H1 (cell line): ENCODE measurements around the gene BEAN1. TPM values are rescaled to one million over a fixed set of nuclear protein-coding genes. Genes with fewer than 3 reads are reported as not detected.

Source experiments
- CTCF ChIA-PET: fragments of 300-600 bp; sonication (Branson Sonifier 250); formaldehyde crosslinking; loops from one replicate; lab custom pipeline; 2021; ENCODE audit not compliant: partially characterized antibody; lab: Charles Lee
- POLR2A ChIA-PET: fragments of 300-600 bp; sonication (Branson Sonifier 250); formaldehyde crosslinking; loops from one replicate; lab custom pipeline; 2021; ENCODE audit warnings: inconsistent platforms; ENCODE audit not compliant: partially characterized antibody; lab: Charles Lee
- DNase-seq, 2 experiments: peaks; one replicate each; pipeline versions ENCODE4 v3.0.0 to v3.0.0-alpha.2; 2010 to 2022; ENCODE audit warnings: low spot score in 2 of 2, low read depth in 1 of 2, mixed read lengths in 1 of 2
- FAIRE-seq: peaks from 2 replicates; lab custom pipeline; 2011; peaks lifted over from hg19 to GRCh38; lab: Jason Lieb, UNC
- H2AFZ ChIP-seq: 2 replicates; pipeline ENCODE4 v1.8.1; 2012; ENCODE audit warnings: low read length, inconsistent platforms
- H2AK5ac ChIP-seq: 2 replicates; pipeline ENCODE4 v1.6.1; 2013; ENCODE audit warnings: low read depth, low read length
- H2BK120ac ChIP-seq: replicated peaks from 2 replicates; pipeline ENCODE3; 2013; ENCODE audit warnings: low read depth, low read length, inconsistent platforms
- H2BK12ac ChIP-seq: 2 replicates; pipeline ENCODE4 v1.6.1; 2013; ENCODE audit warnings: low read depth, low read length
- H2BK15ac ChIP-seq: 2 replicates; pipeline ENCODE4 v1.6.1; 2013; ENCODE audit warnings: low read length
- H2BK20ac ChIP-seq: 2 replicates; pipeline ENCODE4 v1.6.1; 2013; ENCODE audit warnings: low read length
- H2BK5ac ChIP-seq: 2 replicates; pipeline ENCODE4 v1.6.1; 2013; ENCODE audit warnings: low read depth, low read length
- H3K14ac ChIP-seq: 2 replicates; pipeline ENCODE4 v1.6.1; 2013; ENCODE audit warnings: inconsistent platforms; ENCODE audit not compliant: insufficient read length
- H3K18ac ChIP-seq: 2 replicates; pipeline ENCODE4 v1.6.1; 2013; ENCODE audit warnings: low read length; ENCODE audit errors: extremely low read depth
- H3K23ac ChIP-seq: 2 replicates; pipeline ENCODE4 v1.6.1; 2013; ENCODE audit warnings: inconsistent platforms; ENCODE audit not compliant: insufficient read length
- H3K23me2 ChIP-seq: 2 replicates; pipeline ENCODE4 v1.6.1; 2013; ENCODE audit warnings: low read depth, low read length
- H3K27ac ChIP-seq: 2 replicates; pipeline ENCODE4 v1.6.1; 2011; ENCODE audit warnings: low read depth, low read length, inconsistent platforms
- H3K27me3 ChIP-seq, 4 experiments: replicated peaks in 1 of 4; 1 replicate in 1 of 4; 2 replicates in 3 of 4; pipeline versions ENCODE4 v1.6.1 to v1.8.1; 2011 to 2013; ENCODE audit warnings: low read length in 3 of 4, mild to moderate bottlenecking in 3 of 4, inconsistent platforms in 2 of 4, mixed read lengths in 2 of 4, moderate library complexity in 1 of 4; ENCODE audit not compliant: control insufficient read depth in 3 of 4, insufficient read depth in 3 of 4; ENCODE audit errors: extremely low read depth in 1 of 4
- H3K36me3 ChIP-seq, 4 experiments: 2 replicates each; pipeline versions ENCODE4 v1.6.1 to v1.8.1; 2011 to 2013; ENCODE audit warnings: mild to moderate bottlenecking in 4 of 4, low read length in 3 of 4, moderate library complexity in 2 of 4, control low read depth in 1 of 4, inconsistent platforms in 1 of 4; ENCODE audit not compliant: insufficient read depth in 4 of 4, control insufficient read depth in 2 of 4
- H3K4ac ChIP-seq: replicated peaks from 2 replicates; pipeline ENCODE3; 2013; ENCODE audit warnings: low read length, low read depth, mixed read lengths, inconsistent platforms; ENCODE audit not compliant: insufficient read length
- H3K4me1 ChIP-seq, 4 experiments: replicated peaks in 1 of 4; 1 replicate in 1 of 4; 2 replicates in 3 of 4; pipeline versions ENCODE4 v1.6.1 to v1.8.1; 2011 to 2013; ENCODE audit warnings: low read length in 3 of 4, inconsistent platforms in 2 of 4, mixed read lengths in 1 of 4; ENCODE audit not compliant: insufficient read depth in 4 of 4, control insufficient read depth in 3 of 4
- H3K4me2 ChIP-seq, 2 experiments: 2 replicates each; pipeline versions ENCODE4 v1.6.1 to v1.8.1; 2011 to 2013; ENCODE audit warnings: low read depth in 2 of 2, low read length in 2 of 2, control low read depth in 1 of 2, inconsistent platforms in 1 of 2, mild to moderate bottlenecking in 1 of 2; ENCODE audit not compliant: insufficient read depth in 1 of 2
- H3K4me3 ChIP-seq, 4 experiments: fragments of 200-600, 300-600 bp in 1 of 4; sonication (generic), shearing (Covaris generic), sonication (Bioruptor Twin) in 1 of 4; 2 replicates each; pipeline versions ENCODE4 v1.5.1 to v1.8.1; 2011 to 2016; ENCODE audit warnings: low read length in 4 of 4, low read depth in 3 of 4, control low read depth in 2 of 4, inconsistent platforms in 2 of 4, mild to moderate bottlenecking in 2 of 4, mixed read lengths in 1 of 4, moderate library complexity in 1 of 4; ENCODE audit not compliant: insufficient read depth in 2 of 4; ENCODE audit errors: extremely low read depth in 1 of 4
- H3K56ac ChIP-seq: replicated peaks from 2 replicates; pipeline ENCODE3; 2013; ENCODE audit warnings: low read depth, mild to moderate bottlenecking, mixed read lengths, low read length, inconsistent platforms; ENCODE audit not compliant: insufficient read length
- H3K79me1 ChIP-seq: 2 replicates; pipeline ENCODE4 v1.6.1; 2013; ENCODE audit warnings: low read depth, low read length, control low read depth
- H3K79me2 ChIP-seq, 2 experiments: 2 replicates each; pipeline versions ENCODE4 v1.6.1 to v1.8.1; 2012 to 2013; ENCODE audit warnings: low read length in 2 of 2, mild to moderate bottlenecking in 2 of 2, inconsistent platforms in 1 of 2; ENCODE audit not compliant: insufficient read depth in 2 of 2, control insufficient read depth in 1 of 2
- H3K9ac ChIP-seq, 4 experiments: replicated peaks in 1 of 4; 1 replicate in 1 of 4; 2 replicates in 3 of 4; pipeline versions ENCODE4 v1.6.1 to v1.8.1; 2011 to 2013; ENCODE audit warnings: low read depth in 3 of 4, low read length in 3 of 4, control low read depth in 2 of 4, mild to moderate bottlenecking in 2 of 4, moderate library complexity in 2 of 4, inconsistent platforms in 1 of 4; ENCODE audit errors: extremely low read depth in 1 of 4
- H3K9me3 ChIP-seq, 2 experiments: 2 replicates each; pipeline versions ENCODE4 v1.6.1 to v1.8.1; 2012 to 2013; ENCODE audit warnings: mild to moderate bottlenecking in 2 of 2, moderate library complexity in 2 of 2, control low read depth in 1 of 2, inconsistent platforms in 1 of 2, low read depth in 1 of 2, low read length in 1 of 2, mixed read lengths in 1 of 2; ENCODE audit not compliant: insufficient read depth in 2 of 2
- H4K20me1 ChIP-seq, 2 experiments: replicated peaks in 1 of 2; 2 replicates each; pipeline versions ENCODE3 to v1.8.1; 2011 to 2013; ENCODE audit warnings: inconsistent platforms in 2 of 2, low read length in 2 of 2, mild to moderate bottlenecking in 1 of 2; ENCODE audit not compliant: insufficient read depth in 2 of 2, control insufficient read depth in 1 of 2
- H4K5ac ChIP-seq: 2 replicates; pipeline ENCODE4 v1.6.1; 2013; ENCODE audit warnings: low read length, low read depth, mixed read lengths, inconsistent platforms; ENCODE audit not compliant: insufficient read length
- H4K8ac ChIP-seq: 2 replicates; pipeline ENCODE4 v1.8.0; 2013; ENCODE audit warnings: mild to moderate bottlenecking, moderate library complexity, low read length, inconsistent platforms; ENCODE audit not compliant: insufficient read depth; ENCODE audit errors: extremely low read depth
- H4K91ac ChIP-seq: replicated peaks from 2 replicates; pipeline ENCODE3; 2013; ENCODE audit warnings: low read length, mixed read lengths, inconsistent platforms; ENCODE audit not compliant: insufficient read length
- BCL11A ChIP-seq, 2 experiments: IDR thresholded peaks; one replicate each; pipeline ENCODE4 v1.6.1; 2011; ENCODE audit warnings: low read depth in 2 of 2, low read length in 2 of 2, mild to moderate bottlenecking in 2 of 2
- GTF2F1 ChIP-seq: IDR thresholded peaks from 2 replicates; pipeline ENCODE4 v1.6.1; 2012; ENCODE audit warnings: low read depth, low read length, improper control_type of control experiment, borderline replicate concordance
- HDAC6 ChIP-seq: IDR thresholded peaks from one replicate; pipeline ENCODE4 v1.7.1; 2012; ENCODE audit warnings: low read depth, mild to moderate bottlenecking, inconsistent platforms, low read length, moderate library complexity
- POLR2A ChIP-seq, 2 experiments: IDR thresholded peaks; 1 replicate in 1 of 2; 2 replicates in 1 of 2; pipeline ENCODE4 v1.6.1; 2011; ENCODE audit warnings: low read depth in 2 of 2, low read length in 2 of 2, mild to moderate bottlenecking in 2 of 2; ENCODE audit errors: control extremely low read depth in 1 of 2
- WGBS, 2 experiments: shearing (Covaris generic) in 1 of 2; methylation state at CpG; one replicate each; pipeline versions ENCODE4 v1.1.6 to v1.1.7; 2013 to 2015; ENCODE audit warnings: low lambda C conversion rate in 2 of 2, mixed read lengths in 2 of 2, inconsistent platforms in 1 of 2, low coverage in 1 of 2, missing lambda C conversion rate in 1 of 2; ENCODE audit not compliant: insufficient replicate concordance in 2 of 2, insufficient coverage in 1 of 2, insufficient read length in 1 of 2; ENCODE audit errors: extremely low coverage in 1 of 2, missing lambda C conversion rate in 1 of 2; 5-methylcytosine and 5-hydroxymethylcytosine counted together
- polyA plus RNA-seq, 7 experiments: library from polyadenylated mRNA; depleted of rRNA in 3 of 7; stranded (reverse) in 5 of 7; unstranded in 2 of 7; fragments of >200 nt in 5 of 7; fragments of 200-250 nt in 2 of 7; gene quantifications; 1 replicate in 5 of 7; 2 replicates in 1 of 7; 4 replicates in 1 of 7; pipeline versions ENCODE4 v1.2.1 to v1.2.3, GENCODE V29; 2011 to 2013; ENCODE audit warnings: missing spikeins in 2 of 7, mixed read lengths in 2 of 7
- total RNA-seq: library from RNA; stranded (reverse); fragmentation: NEBNext Ultra II Directional; extraction: Animal tissue kit (Norgen Biotek cat#: 25700); gene quantifications from 2 replicates; pipeline ENCODE4 v1.2.1, GENCODE V29; 2021

Gene BEAN1
- total and polyA plus RNA-seq, 2 of the 8 experiments (the other 6 are each of a cell fraction or from before 2014, with no cell fraction given), result 0.08 TPM; not detected in 1

GRCh38 chr16:66508914-66509496 lies 81.9 kb downstream of the BEAN1 start:
- CTCF ChIA-PET, result interaction anchor here (0.6 to 3.3 kb wide), 11 partner anchors 12 to 167 kb away, joined by 3 to 13 read pairs (median 4); no protein-coding TSS in a partner anchor
- Histone ChIP-seq H3K79me1 (no peaks in the 10 kb centered on the region), H4K8ac (no peak overlapping the region), H2AK5ac (0 out of 2 replicates have a peak overlapping the region, but pooled peaks have one; percentile 24), H3K4ac (no peak overlapping the region), H3K9ac (no peak overlapping the region), H3K27ac (no peak overlapping the region), H3K14ac (no peak overlapping the region), H3K18ac (no peak overlapping the region), H2BK12ac (no peak overlapping the region), H3K36me3 (no peaks in the 10 kb centered on the region), H3K23ac (no peak overlapping the region), H3K4me1 (peaks cover 8 to 18% (median 13%) of the 10 kb centered on the region in 4 experiments; a peak in 6 of 7 replicates), H4K20me1 (no peaks in the 10 kb centered on the region), H2BK120ac (no peak overlapping the region), H3K27me3 (no peaks in the 10 kb centered on the region), H3K4me3 (no peak overlapping the region), H3K9me3 (no peaks in the 10 kb centered on the region), H2BK5ac (no peak overlapping the region), H2BK15ac (no peak overlapping the region), H3K4me2 (no peak overlapping the region), H4K5ac (no peak overlapping the region), H2AFZ (no peak overlapping the region), H4K91ac (no peak overlapping the region), H3K56ac (no peak overlapping the region), H3K79me2 (no peaks in the 10 kb centered on the region), H3K23me2 (no peaks in the 10 kb centered on the region), H2BK20ac (no peak overlapping the region)
- POLR2A ChIA-PET, result no interaction called here
- no peak for TF ChIP-seq GTF2F1
- TF ChIP-seq BCL11A (IDR thresholded peaks at IDR 0.05; ENCODE audit: low read depth in 2 of 2, low read length in 2 of 2), result no peak
- no peak for TF ChIP-seq POLR2A (IDR thresholded peaks at IDR 0.05; ENCODE audit: control extremely low read depth in 1 of 2, low read depth in 2 of 2, low read length in 2 of 2)
- no peak for TF ChIP-seq HDAC6
- no peak for DNase-seq
- no peak for FAIRE-seq
- 97% methylated on average over 9 of the region's 9 CpGs; no CpG with 5 or more reads in 1 of the 2 experiments for WGBS, 2 experiments
